Fibroblast of villous mesenchyme (primary cell): ENCODE measurements around the gene PDE4D. TPM values are rescaled to one million over a fixed set of nuclear protein-coding genes. Genes with fewer than 3 reads are reported as not detected.

ENCODE experiments used
- DNase-seq: peaks from one replicate; pipeline ENCODE4 v3.0.0-alpha.2; 2010; ENCODE audit warnings: low read depth
- H3K4me3 ChIP-seq: 2 replicates; pipeline ENCODE4 v1.5.1; 2011; ENCODE audit warnings: low read depth, mild to moderate bottlenecking, low read length
- CTCF ChIP-seq: IDR thresholded peaks from 2 replicates; pipeline ENCODE4 v1.5.1; 2012; ENCODE audit warnings: low read depth, mild to moderate bottlenecking, low read length; ENCODE audit not compliant: insufficient read depth
- total RNA-seq: library from RNA; depleted of rRNA; stranded (reverse); fragments of >200 nt; gene quantifications from 2 replicates; pipeline ENCODE4 v1.2.3, GENCODE V29; 2012

PDE4D gene
- total RNA-seq, 1 donor: 6.0 TPM

- TF ChIP-seq CTCF: no peak
Measured at GRCh38 chr5:59186623-59187022, 706.9 kb downstream of the PDE4D start.

GRCh38 chr5:59185757-59186385 lies 707.7 kb downstream of the PDE4D start:
- DNase-seq: no peak
- TF ChIP-seq CTCF: no peak
- H3K4me3 ChIP-seq: no peak overlapping the region

More at GRCh38 chr5:59186623-59187022, 706.9 kb downstream of the PDE4D start:
- DNase-seq: no peak
- no peak overlapping the region for H3K4me3 ChIP-seq

GRCh38 chr5:59184769-59185168 lies 708.8 kb downstream of the PDE4D start:
- no peak for DNase-seq
- no peak for TF ChIP-seq CTCF

GRCh38 chr5:59182760-59183159 lies 710.8 kb downstream of the PDE4D start:
- no peak overlapping the region for H3K4me3 ChIP-seq
- no peak for DNase-seq
- TF ChIP-seq CTCF: no peak

More at GRCh38 chr5:59184769-59185168, 708.8 kb downstream of the PDE4D start:
- H3K4me3 ChIP-seq: no peak overlapping the region

- no peak for DNase-seq
- H3K4me3 ChIP-seq: no peak overlapping the region
- TF ChIP-seq CTCF: no peak
Measured at GRCh38 chr5:59180515-59180914, 713.0 kb downstream of the PDE4D start.

GRCh38 chr5:59179704-59180103 lies 713.8 kb downstream of the PDE4D start:
- no peak for DNase-seq
- TF ChIP-seq CTCF: no peak
- no peak overlapping the region for H3K4me3 ChIP-seq

GRCh38 chr5:59178482-59178881 lies 715.0 kb downstream of the PDE4D start:
- H3K4me3 ChIP-seq: no peak overlapping the region
- DNase-seq: no peak
- no peak for TF ChIP-seq CTCF
